ENCODE measurements around the gene OR2AE1.
A peak's percentile ranks its signal among the peaks of the same experiment; 100 is the strongest.
"Not testable (repeated sequence)": the region's sequence is repeated elsewhere in the genome, so short reads cannot be mapped to it uniquely, and the experiment has no call there.

Gene OR2AE1

GRCh38 chr7:99876933-99877332, at the start of gene OR2AE1:
OR2AE1 (minus strand) TSS chr7:99877033; CDS start chr7:99877033, 0 bp downstream.
- no peak for DNase-seq

- DNase-seq: no peak
Observed at GRCh38 chr7:99926321-99926720, 49.5 kb upstream of the OR2AE1 start.

GRCh38 chr7:99923200-99923599, 46.4 kb upstream of the OR2AE1 start:
- DNase-seq: no peak

GRCh38 chr7:99920149-99920548, 43.3 kb upstream of the OR2AE1 start:
- no peak for DNase-seq

GRCh38 chr7:99919814-99920112, 42.9 kb upstream of the OR2AE1 start:
- DNase-seq: no peak

GRCh38 chr7:99918959-99919813, 42.4 kb upstream of the OR2AE1 start, which contains the start of gene TRIM4:
TRIM4 (minus strand) TSS chr7:99919530; CDS start chr7:99919401, 129 bp downstream.
- DNase-seq: peak; percentile 89 to 92

GRCh38 chr7:99910976-99911375, 34.1 kb upstream of the OR2AE1 start:
- no peak for DNase-seq

- no peak for DNase-seq
Observed at GRCh38 chr7:99901581-99901980, 24.7 kb upstream of the OR2AE1 start.

GRCh38 chr7:99899830-99900519, 23.1 kb upstream of the OR2AE1 start:
- DNase-seq: no peak

GRCh38 chr7:99898836-99899235, 22.0 kb upstream of the OR2AE1 start:
- DNase-seq: no peak

GRCh38 chr7:99898023-99898357, 21.2 kb upstream of the OR2AE1 start:
- DNase-seq: no peak

GRCh38 chr7:99897322-99898022, 20.6 kb upstream of the OR2AE1 start:
- no peak for DNase-seq

- DNase-seq: no peak
Observed at GRCh38 chr7:99894738-99895137, 17.9 kb upstream of the OR2AE1 start.

GRCh38 chr7:99893280-99893679, 16.4 kb upstream of the OR2AE1 start:
- no peak for DNase-seq

- not testable (repeated sequence) for DNase-seq
Observed at GRCh38 chr7:99890348-99890747, 13.5 kb upstream of the OR2AE1 start.

GRCh38 chr7:99888366-99888765, 11.5 kb upstream of the OR2AE1 start:
- not testable (repeated sequence) for DNase-seq

GRCh38 chr7:99881370-99881769, 4.5 kb upstream of the OR2AE1 start:
- no peak for DNase-seq

GRCh38 chr7:99876491-99876890, 342 bp downstream of the OR2AE1 start:
- DNase-seq: no peak

- DNase-seq: no peak
Observed at GRCh38 chr7:99868246-99868645, 8.6 kb downstream of the OR2AE1 start.

GRCh38 chr7:99867477-99867876, 9.4 kb downstream of the OR2AE1 start:
- DNase-seq: not testable (repeated sequence)

- DNase-seq: no peak
Observed at GRCh38 chr7:99863847-99864440, 12.9 kb downstream of the OR2AE1 start.

GRCh38 chr7:99860281-99861127, 16.3 kb downstream of the OR2AE1 start:
- no peak for DNase-seq
